HCT116 (cell line): ENCODE results near the gene GRM8. TPM values are rescaled to one million over a fixed set of nuclear protein-coding genes. Genes with fewer than 3 reads are reported as not detected.

Experiments used
- ATAC-seq: fragments of 200-7000 bp; cut with Tn5 transposase; 2 replicates; pipeline ENCODE4 v1.9.1; 2020; ENCODE audit warnings: mild to moderate bottlenecking, moderate library complexity
- BruUV-seq: library from RNA; stranded (reverse); fragments of 400-500 nt; replicated peaks from 2 replicates; lab custom pipeline; 2021; lab: Mats Ljungman, UMichigan
- CTCF ChIA-PET: fragments of 300-600 bp; sonication (Branson Sonifier 250); formaldehyde crosslinking; loops from one replicate; lab custom pipeline; 2021; ENCODE audit warnings: antibody characterized with exemption; lab: Charles Lee
- POLR2A ChIA-PET: fragments of 300-600, 350-600 bp; sonication (Branson Sonifier 250); formaldehyde crosslinking; loops from one replicate; lab custom pipeline; 2021; ENCODE audit warnings: antibody characterized with exemption; lab: Charles Lee
- RAD21 ChIA-PET, 2 experiments: fragments of 300-600 bp; sonication (Branson Sonifier 250); formaldehyde crosslinking; loops; one replicate each; lab custom pipeline; 2023; ENCODE audit warnings: low total read pairs in 2 of 2; ENCODE audit not compliant: uncharacterized antibody in 2 of 2, unreplicated experiment in 2 of 2, low non-redundant PET in 1 of 2; lab: Charles Lee
- DNase-seq: peaks from one replicate; pipeline ENCODE4 v3.0.0-alpha.2; 2010; ENCODE audit warnings: low read depth, low spot score
- H2AFZ ChIP-seq: fragments of 200-600 bp; shearing (Covaris generic), sonication (generic); 2 replicates; pipeline ENCODE4 v1.6.1; 2017; ENCODE audit warnings: low read depth, mixed run types, mixed read lengths, antibody characterized with exemption, low read length; ENCODE audit not compliant: poor library complexity, severe bottlenecking
- H3K27ac ChIP-seq: 2 replicates; pipeline ENCODE4 v1.5.1; 2012; ENCODE audit warnings: low read depth, low read length
- H3K27me3 ChIP-seq: fragments of 200-600 bp; sonication (generic); 2 replicates; pipeline ENCODE4 v1.6.1; 2016; ENCODE audit warnings: mixed run types, low read length, mixed read lengths; ENCODE audit not compliant: insufficient read depth
- H3K36me3 ChIP-seq, 2 experiments: fragments of 200-500 bp in 1 of 2; fragments of 200-600 bp in 1 of 2; sonication (Bioruptor generic) in 1 of 2; sonication (generic) in 1 of 2; 2 replicates each; pipeline versions ENCODE4 v1.5.1 to v1.6.1; 2014 to 2016; ENCODE audit warnings: low read length in 2 of 2, inconsistent platforms in 1 of 2, mixed read lengths in 1 of 2, mixed run types in 1 of 2; ENCODE audit not compliant: insufficient read depth in 2 of 2, control insufficient read depth in 1 of 2
- H3K4me1 ChIP-seq, 2 experiments: fragments of 200-600 bp in 1 of 2; sonication (generic) in 1 of 2; 2 replicates each; pipeline versions ENCODE4 v1.5.1 to v1.6.1; 2012 to 2017; ENCODE audit warnings: low read length in 2 of 2, inconsistent platforms in 1 of 2, mild to moderate bottlenecking in 1 of 2, mixed read lengths in 1 of 2, mixed run types in 1 of 2, moderate library complexity in 1 of 2; ENCODE audit not compliant: insufficient read depth in 2 of 2, control insufficient read depth in 1 of 2
- H3K4me2 ChIP-seq: fragments of 200-600 bp; sonication (generic); 2 replicates; pipeline ENCODE4 v1.6.1; 2017; ENCODE audit warnings: mixed run types, low read length, mixed read lengths
- H3K4me3 ChIP-seq, 2 experiments: fragments of 200-600 bp in 1 of 2; sonication (generic) in 1 of 2; replicated peaks in 1 of 2; 2 replicates each; pipeline ENCODE4 v1.5.1; 2011 to 2016; ENCODE audit warnings: low read length in 2 of 2, control low read depth in 1 of 2, low read depth in 1 of 2, mild to moderate bottlenecking in 1 of 2, mixed read lengths in 1 of 2, mixed run types in 1 of 2
- H3K79me2 ChIP-seq: fragments of 200-600 bp; sonication (generic); 2 replicates; pipeline ENCODE4 v1.6.1; 2017; ENCODE audit warnings: mild to moderate bottlenecking, mixed run types, low read length, moderate library complexity, mixed read lengths; ENCODE audit not compliant: insufficient read depth
- H3K9ac ChIP-seq: fragments of 200-600 bp; sonication (generic); 2 replicates; pipeline ENCODE4 v1.6.1; 2016; ENCODE audit warnings: low read length, mixed read lengths
- H3K9me2 ChIP-seq: fragments of 200-600 bp; sonication (generic), shearing (Covaris generic); 2 replicates; pipeline ENCODE4 v1.6.1; 2017; ENCODE audit warnings: mixed run types, mild to moderate bottlenecking, moderate library complexity; ENCODE audit not compliant: insufficient read depth
- H3K9me3 ChIP-seq, 2 experiments: fragments of 200-500 bp in 1 of 2; fragments of 200-600 bp in 1 of 2; sonication (Bioruptor generic) in 1 of 2; sonication (generic) in 1 of 2; 2 replicates each; pipeline ENCODE4 v1.6.1; 2014 to 2017; ENCODE audit warnings: low read length in 2 of 2, mixed read lengths in 2 of 2, inconsistent platforms in 1 of 2, low read depth in 1 of 2, mild to moderate bottlenecking in 1 of 2, mixed run types in 1 of 2, moderate library complexity in 1 of 2; ENCODE audit not compliant: control insufficient read depth in 1 of 2, insufficient read depth in 1 of 2
- H4K20me1 ChIP-seq: fragments of 200-600 bp; sonication (generic), shearing (Covaris generic); 2 replicates; pipeline ENCODE4 v1.6.1; 2017; ENCODE audit warnings: mixed run types, mild to moderate bottlenecking, moderate library complexity; ENCODE audit not compliant: insufficient read depth
- CTCF ChIP-seq, 3 experiments: fragments of 200-600 bp in 1 of 3; sonication (generic) in 1 of 3; IDR thresholded peaks in 2 of 3; conservative IDR thresholded peaks in 1 of 3; 2 replicates each; pipeline ENCODE4 v1.5.1; 2012 to 2017; ENCODE audit warnings: low read depth in 2 of 3, low read length in 2 of 3, antibody characterized with exemption in 1 of 3, borderline replicate concordance in 1 of 3, control low read depth in 1 of 3, mild to moderate bottlenecking in 1 of 3, mixed read lengths in 1 of 3, mixed run types in 1 of 3, moderate library complexity in 1 of 3; ENCODE audit not compliant: insufficient read depth in 1 of 3
- ELF1 ChIP-seq: IDR thresholded peaks from 2 replicates; pipeline ENCODE4 v1.6.1; 2012; ENCODE audit warnings: low read depth, borderline replicate concordance
- FOSL1 ChIP-seq: IDR thresholded peaks from 2 replicates; pipeline ENCODE4 v1.6.1; 2012; ENCODE audit warnings: low read depth
- POLR2A ChIP-seq: IDR thresholded peaks from 2 replicates; pipeline ENCODE4 v1.7.0; 2011; ENCODE audit warnings: borderline replicate concordance; ENCODE audit not compliant: insufficient read depth, insufficient read length; ENCODE audit errors: extremely low read depth
- REST ChIP-seq: IDR thresholded peaks from 2 replicates; pipeline ENCODE4 v1.6.1; 2012; ENCODE audit warnings: low read depth
- ZFX ChIP-seq: fragments of 450-650 bp; IDR thresholded peaks from 2 replicates; pipeline ENCODE4 v1.6.1; 2017
- ZNF274 ChIP-seq: fragments of 200-500 bp; sonication (Bioruptor generic); IDR thresholded peaks from 2 replicates; pipeline ENCODE4 v1.6.1; 2014; ENCODE audit warnings: mild to moderate bottlenecking, low read depth, low read length, inconsistent platforms
- intact Hi-C: fragments of 100-400 bp; cut with micrococcal nuclease; formaldehyde crosslinking; loops from 2 replicates; pipeline ENCODE4 v1.10.0; 2022
- total RNA-seq: library from RNA; stranded (reverse); gene quantifications from one replicate; pipeline ENCODE4 v1.2.1, GENCODE V29; 2021; ENCODE audit not compliant: unreplicated experiment

Gene GRM8
- total RNA-seq, 1 experiment from 2014 or later, result 0.05 TPM

GRCh38 chr7:126776498-126776897 is 476.2 kb downstream of the GRM8 start (continued):
- TF ChIP-seq REST, result no peak
- no peak for TF ChIP-seq ELF1
- no peak for TF ChIP-seq POLR2A
- TF ChIP-seq, all 23 proteins: peak for 0

GRCh38 chr7:126774077-126774476 is 478.7 kb downstream of the GRM8 start:
- no peaks in the 10 kb centered on the region for H3K9me2 ChIP-seq
- H3K27ac ChIP-seq, result no peak overlapping the region
- H3K4me1 ChIP-seq, result no peaks in the 10 kb centered on the region
- POLR2A ChIA-PET, result no interaction called here
- no peaks in the 10 kb centered on the region for H3K36me3 ChIP-seq
- TF ChIP-seq ELF1, result no peak
- no peak for TF ChIP-seq ZFX
- no peak for TF ChIP-seq POLR2A
- no peak for TF ChIP-seq FOSL1
- TF ChIP-seq ZNF274, result no peak
- TF ChIP-seq CTCF (IDR thresholded peaks at IDR 0.05 in 2 of 3, conservative IDR thresholded peaks at IDR 0.05 in 1 of 3; ENCODE audit: borderline replicate concordance in 1 of 3, insufficient read depth in 1 of 3, low read depth in 2 of 3, low read length in 2 of 3), result no peak
- ATAC-seq (no peak), DNase-seq (no peak)
- no peak overlapping the region for H3K4me2 ChIP-seq
- no peaks in the 10 kb centered on the region for H4K20me1 ChIP-seq
- CTCF ChIA-PET, result no interaction called here
- RAD21 ChIA-PET, result no interaction called here
- intact Hi-C loops, result no loop called here
- no peaks in the 10 kb centered on the region for H3K9me3 ChIP-seq
- H3K9ac ChIP-seq, result no peak overlapping the region
- H3K27me3 ChIP-seq, result no peaks in the 10 kb centered on the region
- H3K4me3 ChIP-seq, result no peak overlapping the region
- BruUV-seq, result no TSS peak
- H3K79me2 ChIP-seq, result no peaks in the 10 kb centered on the region
- no peak overlapping the region for H2AFZ ChIP-seq
